ENCODE data around the gene RBMS3. TPM values are rescaled to one million over a fixed set of nuclear protein-coding genes. Genes with fewer than 3 reads are reported as not detected.

The RBMS3 gene
- 11.0 and 23.2 TPM in 2 replicates for total RNA-seq (2014; rRNA removed; shearing (Covaris generic))

- DNase-seq (ENCODE audit: low read depth) = peak; percentile 91
Measured at GRCh38 chr3:29280404-29281093, at the start of gene RBMS3. Gene RBMS3 (plus strand): TSS chr3:29281071.

GRCh38 chr3:29233126-29233525 lies 47.7 kb upstream of the RBMS3 start:
- DNase-seq (ENCODE audit: low read depth) = peak; percentile 2

- no peak for DNase-seq (ENCODE audit: low read depth)
Measured at GRCh38 chr3:29236146-29236840, 44.6 kb upstream of the RBMS3 start.

GRCh38 chr3:29239376-29239775 lies 41.5 kb upstream of the RBMS3 start:
- DNase-seq (ENCODE audit: low read depth) = no peak

GRCh38 chr3:29240248-29240647 lies 40.6 kb upstream of the RBMS3 start:
- peak; percentile 25 for DNase-seq (ENCODE audit: low read depth)

GRCh38 chr3:29240887-29241286 lies 40.0 kb upstream of the RBMS3 start:
- DNase-seq (ENCODE audit: low read depth) = no peak

- DNase-seq (ENCODE audit: low read depth) = no peak
Measured at GRCh38 chr3:29241855-29242254, 39.0 kb upstream of the RBMS3 start.

GRCh38 chr3:29242296-29242695 lies 38.6 kb upstream of the RBMS3 start:
- no peak for DNase-seq (ENCODE audit: low read depth)

- DNase-seq (ENCODE audit: low read depth) = no peak
Measured at GRCh38 chr3:29245441-29245840, 35.4 kb upstream of the RBMS3 start.

- DNase-seq (ENCODE audit: low read depth) = no peak
Measured at GRCh38 chr3:29247088-29247745, 33.7 kb upstream of the RBMS3 start.

- no peak for DNase-seq (ENCODE audit: low read depth)
Measured at GRCh38 chr3:29249829-29250345, 31.0 kb upstream of the RBMS3 start.

- DNase-seq (ENCODE audit: low read depth) = peak; percentile 38
Measured at GRCh38 chr3:29255854-29256696, 24.8 kb upstream of the RBMS3 start.

GRCh38 chr3:29258161-29258560 lies 22.7 kb upstream of the RBMS3 start:
- no peak for DNase-seq (ENCODE audit: low read depth)

GRCh38 chr3:29261119-29261518 lies 19.8 kb upstream of the RBMS3 start:
- DNase-seq (ENCODE audit: low read depth) = no peak

- no peak for DNase-seq (ENCODE audit: low read depth)
Measured at GRCh38 chr3:29263476-29263875, 17.4 kb upstream of the RBMS3 start.

GRCh38 chr3:29265509-29266072 lies 15.3 kb upstream of the RBMS3 start:
- DNase-seq (ENCODE audit: low read depth) = no peak

GRCh38 chr3:29267226-29267625 lies 13.6 kb upstream of the RBMS3 start:
- no peak for DNase-seq (ENCODE audit: low read depth)

- DNase-seq (ENCODE audit: low read depth) = peak; percentile 17
Measured at GRCh38 chr3:29268651-29269050, 12.2 kb upstream of the RBMS3 start.

GRCh38 chr3:29270752-29271151 lies 10.1 kb upstream of the RBMS3 start:
- no peak for DNase-seq (ENCODE audit: low read depth)

GRCh38 chr3:29271475-29271874 lies 9.4 kb upstream of the RBMS3 start:
- DNase-seq (ENCODE audit: low read depth) = no peak

GRCh38 chr3:29274667-29275066 lies 6.2 kb upstream of the RBMS3 start:
- DNase-seq (ENCODE audit: low read depth) = no peak
